ENCODE data around the gene ALG13.
"Not testable (repeated sequence)": the region's sequence is repeated elsewhere in the genome, so short reads cannot be mapped to it uniquely, and the experiment has no call there.

The ALG13 gene

DNA sequence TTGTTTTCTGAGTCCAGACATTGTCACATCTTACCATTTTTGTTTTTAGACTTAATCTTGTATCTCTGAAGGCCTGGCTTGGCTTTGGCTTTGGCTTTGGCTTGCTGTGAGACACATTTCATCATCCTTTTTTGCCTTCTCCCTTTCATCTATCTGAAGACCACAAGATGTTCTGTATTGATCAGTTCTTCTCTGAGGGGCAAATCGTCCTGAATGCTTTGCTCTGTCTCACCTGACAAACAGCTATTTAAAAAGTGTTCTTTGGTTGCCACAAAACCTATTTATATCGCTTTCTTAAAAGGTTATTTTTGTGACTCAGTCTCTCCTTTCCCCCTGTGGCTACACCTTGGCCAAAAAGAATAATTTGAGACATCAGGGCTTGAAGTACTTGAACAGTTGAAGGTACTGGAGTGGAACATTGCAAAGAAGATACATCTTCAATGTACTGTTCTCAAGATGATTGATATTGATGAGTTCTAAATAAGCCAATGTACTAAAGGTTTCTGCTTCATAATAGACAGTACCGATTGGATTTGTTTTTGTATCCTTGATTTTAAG is 80.7 kb downstream of the ALG13 start:
- no peak for DNase-seq

DNA sequence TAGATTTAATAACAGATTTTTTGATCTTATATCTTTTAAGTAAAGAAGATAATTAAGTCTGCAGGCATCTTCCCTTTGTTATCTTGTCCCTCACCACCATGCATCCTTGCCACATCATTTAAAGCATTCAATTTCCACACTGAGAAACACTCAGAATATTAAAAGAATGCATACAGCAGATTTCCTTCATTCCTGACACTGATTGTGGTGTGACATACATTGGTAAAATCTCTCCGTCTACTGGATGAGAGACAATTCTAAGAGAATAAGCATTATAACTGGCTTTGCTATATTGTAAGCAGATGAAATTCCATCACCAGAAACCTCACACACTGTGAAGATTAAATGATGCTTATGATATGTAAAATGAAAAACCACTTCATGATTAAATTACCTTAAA is 97.6 kb downstream of the ALG13 start:
- no peak for DNase-seq

DNA sequence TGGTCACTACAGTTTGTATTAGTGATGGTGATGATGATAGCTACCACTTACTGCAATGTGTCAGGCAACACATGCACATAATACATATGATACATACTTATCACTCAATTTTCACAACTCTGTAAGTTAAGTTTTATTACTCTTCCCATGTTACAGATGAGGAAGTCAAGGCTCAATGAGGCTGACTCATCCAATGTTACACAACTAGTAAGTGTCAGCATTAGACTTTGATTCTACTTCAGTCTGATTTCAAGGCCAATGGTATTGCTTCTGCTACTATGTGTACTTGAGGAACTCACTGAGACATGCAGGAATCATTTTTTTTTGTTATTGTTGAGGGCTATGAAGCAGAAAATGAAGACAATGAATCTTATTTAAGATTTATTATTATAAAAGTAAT is 98.6 kb downstream of the ALG13 start:
- no peak for DNase-seq

GRCh38 chrX:111784667-111785066 is 103.7 kb downstream of the ALG13 start:
- no peak for DNase-seq

GRCh38 chrX:111790054-111790453 is 109.1 kb downstream of the ALG13 start:
- not testable (repeated sequence) for DNase-seq

Data from NCI-H2029 (cell line).